Measurements from ENCODE around the gene CIB4.

Gene CIB4

DNA sequence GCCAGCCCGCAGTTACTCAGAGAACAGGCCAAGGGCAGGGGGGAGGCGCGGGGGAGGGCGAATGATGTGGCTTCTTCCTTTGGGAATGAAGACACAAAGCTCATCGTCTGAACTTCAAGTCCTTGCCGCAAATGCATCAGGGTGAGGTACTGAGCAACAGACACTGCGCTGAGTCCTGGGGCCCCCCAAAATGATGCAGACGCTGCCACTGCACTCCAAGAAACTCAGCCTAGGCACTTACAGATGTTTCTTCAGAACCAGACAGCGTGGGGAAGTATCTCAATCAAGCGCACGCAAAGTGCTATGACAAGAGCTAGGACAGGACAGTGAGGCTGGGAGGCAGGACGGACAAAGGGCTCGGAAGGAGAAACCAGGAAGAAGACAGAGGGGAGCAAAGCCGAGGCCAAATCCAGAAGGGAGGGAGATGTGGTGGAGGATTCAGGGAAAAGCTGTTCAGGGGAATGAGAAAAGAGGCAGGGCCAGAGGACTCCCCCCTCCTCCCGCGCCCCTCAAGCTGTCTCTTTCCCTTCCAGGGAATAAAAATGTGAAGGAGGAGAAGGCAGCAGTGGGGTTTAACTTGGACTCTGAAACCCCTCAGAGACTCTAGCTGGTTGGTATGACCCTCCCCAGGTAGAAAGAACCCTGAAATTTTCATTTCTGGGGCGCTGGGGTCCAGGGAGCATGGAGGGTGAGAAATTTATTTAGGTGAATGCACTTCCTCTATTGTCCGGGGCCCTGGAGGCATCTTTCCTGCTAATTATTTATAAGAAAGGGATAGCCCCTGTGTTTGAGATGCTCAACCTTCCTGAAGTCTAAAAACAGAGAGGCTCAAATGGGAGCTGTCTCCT, 34.9 kb downstream of the CIB4 start:
- Histone ChIP-seq H3K23ac (ENCODE audit: low read length) (no peak overlapping the region), H3K4me1 (ENCODE audit: control insufficient read depth, low read depth, low read length) (no peaks in the 10 kb centered on the region), H3K4me2 (ENCODE audit: low read length) (no peak overlapping the region), H3K56ac (ENCODE audit: low read length) (no peak overlapping the region), H3K18ac (ENCODE audit: low read length) (no peak overlapping the region), H2AK5ac (ENCODE audit: low read length) (no peak overlapping the region), H3K36me3 (ENCODE audit: control insufficient read depth, insufficient read depth, low read length) (no peaks in the 10 kb centered on the region), H4K8ac (ENCODE audit: low read depth, low read length) (no peak overlapping the region), H4K5ac (ENCODE audit: low read length) (no peak overlapping the region), H3K79me2 (ENCODE audit: control insufficient read depth, insufficient read depth, low read length) (no peaks in the 10 kb centered on the region), H2BK120ac (ENCODE audit: low read depth, low read length) (no peak overlapping the region), H3K9ac (ENCODE audit: low read length) (no peak overlapping the region), H3K4me3 (ENCODE audit: low read length) (no peak overlapping the region), H3K27me3 (ENCODE audit: insufficient read depth, low read length, poor library complexity) (no peaks in the 10 kb centered on the region), H3K4ac (ENCODE audit: low read depth, low read length) (no peak overlapping the region), H2BK15ac (replicated peaks; ENCODE audit: low read depth) (no peak overlapping the region), H2BK5ac (ENCODE audit: low read length) (no peak overlapping the region), H3K27ac (ENCODE audit: low read depth, low read length) (no peak overlapping the region), H3K79me1 (ENCODE audit: low read length) (no peaks in the 10 kb centered on the region)
- DNase-seq: peak; percentile 30
- WGBS (ENCODE audit: extremely low coverage, insufficient coverage, low lambda C conversion rate): no CpG with 5 or more reads among the region's 18 CpGs

- peak; percentile 89 for DNase-seq
- H2BK5ac ChIP-seq (ENCODE audit: low read length): no peak overlapping the region
- no peak overlapping the region for H3K27ac ChIP-seq (ENCODE audit: low read depth, low read length)
- H3K18ac ChIP-seq (ENCODE audit: low read length): no peak overlapping the region
- H2BK120ac ChIP-seq (ENCODE audit: low read depth, low read length): no peak overlapping the region
- H3K56ac ChIP-seq (ENCODE audit: low read length): no peak overlapping the region
- no peak overlapping the region for H4K5ac ChIP-seq (ENCODE audit: low read length)
- H2AK5ac ChIP-seq (ENCODE audit: low read length): no peak overlapping the region
- no peaks in the 10 kb centered on the region for H3K36me3 ChIP-seq (ENCODE audit: control insufficient read depth, insufficient read depth, low read length)
- no peaks in the 10 kb centered on the region for H3K4me1 ChIP-seq (ENCODE audit: control insufficient read depth, low read depth, low read length)
- H3K4ac ChIP-seq (ENCODE audit: low read depth, low read length): no peak overlapping the region
- H3K27me3 ChIP-seq (ENCODE audit: insufficient read depth, low read length, poor library complexity): no peaks in the 10 kb centered on the region
- no peak overlapping the region for H3K9ac ChIP-seq (ENCODE audit: low read length)
- H3K4me2 ChIP-seq (ENCODE audit: low read length): no peak overlapping the region
- no peak overlapping the region for H2BK15ac ChIP-seq (replicated peaks; ENCODE audit: low read depth)
- H3K23ac ChIP-seq (ENCODE audit: low read length): no peak overlapping the region
- no peaks in the 10 kb centered on the region for H3K79me1 ChIP-seq (ENCODE audit: low read length)
- no peak overlapping the region for H4K8ac ChIP-seq (ENCODE audit: low read depth, low read length)
- WGBS (ENCODE audit: extremely low coverage, insufficient coverage, low lambda C conversion rate): no CpG with 5 or more reads among the region's 13 CpGs
- no peak overlapping the region for H3K4me3 ChIP-seq (ENCODE audit: low read length)
- H3K79me2 ChIP-seq (ENCODE audit: control insufficient read depth, insufficient read depth, low read length): no peaks in the 10 kb centered on the region
Observed at GRCh38 chr2:26605195-26605998, 35.8 kb downstream of the CIB4 start.

- Histone ChIP-seq H3K4ac (ENCODE audit: low read depth, low read length) (no peak overlapping the region), H3K79me2 (ENCODE audit: control insufficient read depth, insufficient read depth, low read length) (no peaks in the 10 kb centered on the region), H3K56ac (ENCODE audit: low read length) (no peak overlapping the region), H3K79me1 (ENCODE audit: low read length) (no peaks in the 10 kb centered on the region), H2BK5ac (ENCODE audit: low read length) (no peak overlapping the region), H4K8ac (ENCODE audit: low read depth, low read length) (no peak overlapping the region), H4K5ac (ENCODE audit: low read length) (no peak overlapping the region), H3K36me3 (ENCODE audit: control insufficient read depth, insufficient read depth, low read length) (no peaks in the 10 kb centered on the region), H2BK120ac (ENCODE audit: low read depth, low read length) (no peak overlapping the region), H3K9ac (ENCODE audit: low read length) (no peak overlapping the region), H3K23ac (ENCODE audit: low read length) (no peak overlapping the region), H3K18ac (ENCODE audit: low read length) (no peak overlapping the region), H3K27ac (ENCODE audit: low read depth, low read length) (no peak overlapping the region), H3K4me3 (ENCODE audit: low read length) (no peak overlapping the region), H2BK15ac (replicated peaks; ENCODE audit: low read depth) (no peak overlapping the region), H3K4me1 (ENCODE audit: control insufficient read depth, low read depth, low read length) (no peaks in the 10 kb centered on the region), H3K4me2 (ENCODE audit: low read length) (no peak overlapping the region), H2AK5ac (ENCODE audit: low read length) (no peak overlapping the region), H3K27me3 (ENCODE audit: insufficient read depth, low read length, poor library complexity) (no peaks in the 10 kb centered on the region)
- no CpG with 5 or more reads among the region's 6 CpGs for WGBS (ENCODE audit: extremely low coverage, insufficient coverage, low lambda C conversion rate)
- no peak for DNase-seq
Observed at GRCh38 chr2:26602575-26602974, 38.6 kb downstream of the CIB4 start.

GRCh38 chr2:26599387-26599786, 41.8 kb downstream of the CIB4 start:
- no CpG with 5 or more reads among the region's 2 CpGs for WGBS (ENCODE audit: extremely low coverage, insufficient coverage, low lambda C conversion rate)
- H3K23ac ChIP-seq (ENCODE audit: low read length): no peak overlapping the region
- H2BK5ac ChIP-seq (ENCODE audit: low read length): no peak overlapping the region
- H3K79me2 ChIP-seq (ENCODE audit: control insufficient read depth, insufficient read depth, low read length): no peaks in the 10 kb centered on the region
- no peak overlapping the region for H2AK5ac ChIP-seq (ENCODE audit: low read length)
- no peak overlapping the region for H3K18ac ChIP-seq (ENCODE audit: low read length)
- H4K5ac ChIP-seq (ENCODE audit: low read length): no peak overlapping the region
- H3K4ac ChIP-seq (ENCODE audit: low read depth, low read length): no peak overlapping the region
- no peak overlapping the region for H3K56ac ChIP-seq (ENCODE audit: low read length)
- H3K4me3 ChIP-seq (ENCODE audit: low read length): no peak overlapping the region
- H3K9ac ChIP-seq (ENCODE audit: low read length): no peak overlapping the region
- no peaks in the 10 kb centered on the region for H3K36me3 ChIP-seq (ENCODE audit: control insufficient read depth, insufficient read depth, low read length)
- no peak overlapping the region for H3K27ac ChIP-seq (ENCODE audit: low read depth, low read length)
- no peak overlapping the region for H2BK120ac ChIP-seq (ENCODE audit: low read depth, low read length)
- H3K79me1 ChIP-seq (ENCODE audit: low read length): no peaks in the 10 kb centered on the region
- no peak for DNase-seq
- no peaks in the 10 kb centered on the region for H3K27me3 ChIP-seq (ENCODE audit: insufficient read depth, low read length, poor library complexity)
- no peaks in the 10 kb centered on the region for H3K4me1 ChIP-seq (ENCODE audit: control insufficient read depth, low read depth, low read length)
- no peak overlapping the region for H3K4me2 ChIP-seq (ENCODE audit: low read length)
- no peak overlapping the region for H4K8ac ChIP-seq (ENCODE audit: low read depth, low read length)
- H2BK15ac ChIP-seq (replicated peaks; ENCODE audit: low read depth): no peak overlapping the region

GRCh38 chr2:26598996-26599373, 42.2 kb downstream of the CIB4 start:
- DNase-seq: no peak
- H4K5ac ChIP-seq (ENCODE audit: low read length): no peak overlapping the region
- H3K4me2 ChIP-seq (ENCODE audit: low read length): no peak overlapping the region
- no peaks in the 10 kb centered on the region for H3K79me1 ChIP-seq (ENCODE audit: low read length)
- H4K8ac ChIP-seq (ENCODE audit: low read depth, low read length): no peak overlapping the region
- H3K27ac ChIP-seq (ENCODE audit: low read depth, low read length): no peak overlapping the region
- no peaks in the 10 kb centered on the region for H3K27me3 ChIP-seq (ENCODE audit: insufficient read depth, low read length, poor library complexity)
- H2BK5ac ChIP-seq (ENCODE audit: low read length): no peak overlapping the region
- no peaks in the 10 kb centered on the region for H3K4me1 ChIP-seq (ENCODE audit: control insufficient read depth, low read depth, low read length)
- no peak overlapping the region for H2AK5ac ChIP-seq (ENCODE audit: low read length)
- H3K79me2 ChIP-seq (ENCODE audit: control insufficient read depth, insufficient read depth, low read length): no peaks in the 10 kb centered on the region
- H2BK15ac ChIP-seq (replicated peaks; ENCODE audit: low read depth): no peak overlapping the region
- H3K23ac ChIP-seq (ENCODE audit: low read length): no peak overlapping the region
- no peak overlapping the region for H2BK120ac ChIP-seq (ENCODE audit: low read depth, low read length)
- no peak overlapping the region for H3K56ac ChIP-seq (ENCODE audit: low read length)
- H3K4ac ChIP-seq (ENCODE audit: low read depth, low read length): no peak overlapping the region
- H3K4me3 ChIP-seq (ENCODE audit: low read length): no peak overlapping the region
- no CpG with 5 or more reads among the region's 4 CpGs for WGBS (ENCODE audit: extremely low coverage, insufficient coverage, low lambda C conversion rate)
- no peaks in the 10 kb centered on the region for H3K36me3 ChIP-seq (ENCODE audit: control insufficient read depth, insufficient read depth, low read length)
- H3K18ac ChIP-seq (ENCODE audit: low read length): no peak overlapping the region
- H3K9ac ChIP-seq (ENCODE audit: low read length): no peak overlapping the region

Measured in mesendoderm (in vitro differentiated cells).